Peyer's patch (tissue), 4 donors: ENCODE results near the gene FGD5. TPM values are rescaled to one million over a fixed set of nuclear protein-coding genes. Genes with fewer than 3 reads are reported as not detected.

ENCODE experiments used
- DNase-seq, 3 donors: peaks; one replicate each; pipeline ENCODE4 v3.0.0-alpha.2; 2017 to 2019
- H3K27ac ChIP-seq, 4 donors: fragments of 200-600 bp; sonication (generic); one replicate each; pipeline ENCODE4 v1.5.1; 2016 to 2019
- H3K27me3 ChIP-seq, 2 donors: fragments of 200-600 bp; sonication (generic); one replicate each; pipeline ENCODE4 v1.5.1; 2019
- H3K36me3 ChIP-seq, 3 donors: fragments of 200-600 bp; sonication (generic); one replicate each; pipeline ENCODE4 v1.5.1; 2016 to 2019
- H3K4me1 ChIP-seq, 4 donors: fragments of 200-600 bp; sonication (generic); one replicate each; pipeline ENCODE4 v1.5.1; 2016 to 2019
- H3K4me3 ChIP-seq, 4 donors: fragments of 200-600 bp; sonication (generic); 1 replicate in 3 of 4; 2 replicates in 1 of 4; pipeline ENCODE4 v1.5.1; 2016 to 2019; ENCODE audit warnings: mild to moderate bottlenecking in 1 of 4
- H3K9me3 ChIP-seq, 4 donors: fragments of 200-600 bp; sonication (generic); one replicate each; pipeline ENCODE4 v1.5.1; 2016 to 2019; ENCODE audit warnings: mild to moderate bottlenecking in 1 of 4
- CTCF ChIP-seq, 6 experiments: fragments of 450-650 bp in 4 of 6; fragments of 200-600 bp in 2 of 6; sonication (generic) in 1 of 6; IDR thresholded peaks; one replicate each; pipeline ENCODE4 v1.5.1; 2017 to 2019; ENCODE audit warnings: antibody characterized with exemption in 6 of 6, mild to moderate bottlenecking in 3 of 6, moderate library complexity in 1 of 6
- POLR2A ChIP-seq, 2 donors: fragments of 450-650 bp; IDR thresholded peaks; one replicate each; pipeline ENCODE4 v1.5.1; 2017; ENCODE audit warnings: antibody characterized with exemption in 2 of 2, mild to moderate bottlenecking in 2 of 2, moderate library complexity in 2 of 2
- total RNA-seq, 4 donors: library from RNA; depleted of rRNA; stranded (reverse); fragments of >200 nt; gene quantifications; one replicate each; pipeline ENCODE4 v1.1.0, GENCODE V29; 2016

The FGD5 gene
- total RNA-seq, 4 donors from 2014 or later: 8.6 to 65.2 (median 18.1) TPM

- no peak for TF ChIP-seq POLR2A (IDR thresholded peaks at IDR 0.05)
- no peak for TF ChIP-seq CTCF (IDR thresholded peaks at IDR 0.05)
- H3K4me1 ChIP-seq: peaks cover 0 to 6% (median 0%) of the 10 kb centered on the region in 4 donors
- no peaks in the 10 kb centered on the region for H3K36me3 ChIP-seq
- no peak overlapping the region for H3K4me3 ChIP-seq
- no peaks in the 10 kb centered on the region for H3K27me3 ChIP-seq
- no peaks in the 10 kb centered on the region for H3K9me3 ChIP-seq
- DNase-seq: no peak
- no peak overlapping the region for H3K27ac ChIP-seq
Measured at GRCh38 chr3:14867936-14868570, 49.3 kb downstream of the FGD5 start.

- H3K4me3 ChIP-seq: no peak overlapping the region
- H3K36me3 ChIP-seq: no peaks in the 10 kb centered on the region
- TF ChIP-seq CTCF (IDR thresholded peaks at IDR 0.05) (no peak), POLR2A (IDR thresholded peaks at IDR 0.05) (no peak)
- no peaks in the 10 kb centered on the region for H3K9me3 ChIP-seq
- DNase-seq: peak in 1 of 3 donors; percentile 35
- no peaks in the 10 kb centered on the region for H3K27me3 ChIP-seq
- H3K27ac ChIP-seq: no peak overlapping the region
- peaks cover 0 to 6% (median 0%) of the 10 kb centered on the region in 4 donors for H3K4me1 ChIP-seq
Measured at GRCh38 chr3:14869917-14870782, 51.4 kb downstream of the FGD5 start.

GRCh38 chr3:14870783-14871060, 52.0 kb downstream of the FGD5 start:
- Histone ChIP-seq H3K4me3 (no peak overlapping the region), H3K27ac (no peak overlapping the region), H3K36me3 (no peaks in the 10 kb centered on the region), H3K4me1 (peaks cover 0 to 6% (median 0%) of the 10 kb centered on the region in 4 donors), H3K27me3 (no peaks in the 10 kb centered on the region), H3K9me3 (no peaks in the 10 kb centered on the region)
- DNase-seq: peak in 1 of 3 donors; percentile 31
- TF ChIP-seq CTCF (IDR thresholded peaks at IDR 0.05) (no peak), POLR2A (IDR thresholded peaks at IDR 0.05) (no peak)

- Histone ChIP-seq H3K36me3 (no peaks in the 10 kb centered on the region), H3K27me3 (no peaks in the 10 kb centered on the region), H3K4me1 (peaks cover 0 to 8% (median under 1%) of the 10 kb centered on the region in 4 donors), H3K9me3 (no peaks in the 10 kb centered on the region), H3K4me3 (no peak overlapping the region), H3K27ac (peak overlapping the region in 1 of 4 donors; percentile 6)
- TF ChIP-seq CTCF (IDR thresholded peaks at IDR 0.05): no peak
- no peak for TF ChIP-seq POLR2A (IDR thresholded peaks at IDR 0.05)
- DNase-seq: peak in 2 of 3 donors; percentile 63 to 73
Measured at GRCh38 chr3:14871456-14872200, 52.9 kb downstream of the FGD5 start.

- no peak for TF ChIP-seq CTCF (IDR thresholded peaks at IDR 0.05)
- TF ChIP-seq POLR2A (IDR thresholded peaks at IDR 0.05): no peak
- Histone ChIP-seq H3K4me1 (peaks cover 0 to 19% (median 8%) of the 10 kb centered on the region in 4 donors), H3K27me3 (no peaks in the 10 kb centered on the region), H3K27ac (peak overlapping the region in 1 of 4 donors; percentile 6), H3K36me3 (no peaks in the 10 kb centered on the region), H3K4me3 (no peak overlapping the region), H3K9me3 (no peaks in the 10 kb centered on the region)
- DNase-seq: peak in 1 of 3 donors; percentile 5
Measured at GRCh38 chr3:14872706-14873105, 53.9 kb downstream of the FGD5 start.
